ENCODE measurements around the gene RPL11. TPM values are rescaled to one million over a fixed set of nuclear protein-coding genes. Genes with fewer than 3 reads are reported as not detected.
A peak's percentile ranks its signal among the peaks of the same experiment; 100 is the strongest.

The RPL11 gene
- total and polyA plus RNA-seq, 2 experiments from 2014 or later, result 1,126 to 1,484 TPM

GRCh38 chr1:23736437-23737134 is 45.0 kb downstream of the RPL11 start (continued):
- TF ChIP-seq POLR2AphosphoS5 (IDR thresholded peaks at IDR 0.05; ENCODE audit: low read depth), result no peak

- peak overlapping the region; percentile 54; the same call in 1 of the 2 replicates for H3K27ac Mint-ChIP-seq
- H3K4me2 ChIP-seq, result no peak overlapping the region
- no peak for ATAC-seq
- TF ChIP-seq REST (IDR thresholded peaks at IDR 0.05; ENCODE audit: unreplicated experiment) (no peak), ZNF462 (CRISPR knock-in tag; IDR thresholded peaks at IDR 0.05) (no peak), EZH2phosphoT487 (IDR thresholded peaks at IDR 0.05; ENCODE audit: unreplicated experiment) (no peak), STAT1 (IDR thresholded peaks at IDR 0.05; ENCODE audit: unreplicated experiment) (no peak), CTCF (conservative IDR thresholded peaks at IDR 0.05; ENCODE audit: low read depth in 2 of 2) (no peak), ZNF114 (CRISPR knock-in tag; IDR thresholded peaks at IDR 0.05) (no peak), POLR2AphosphoS5 (IDR thresholded peaks at IDR 0.05; ENCODE audit: low read depth) (no peak), NANOG (IDR thresholded peaks at IDR 0.05; ENCODE audit: borderline replicate concordance) (no peak), ETS1 (IDR thresholded peaks at IDR 0.05) (no peak), JUNB (IDR thresholded peaks at IDR 0.05; ENCODE audit: unreplicated experiment) (no peak), CREB1 (CRISPR knock-in tag; IDR thresholded peaks at IDR 0.05; ENCODE audit: low read depth) (no peak), EZH2 (IDR thresholded peaks at IDR 0.05; ENCODE audit: low read depth, unreplicated experiment) (no peak)
These were observed 50.0 kb downstream of the RPL11 start for GRCh38 chr1:23741609-23742008.

More at GRCh38 chr1:23741609-23742008, 50.0 kb downstream of the RPL11 start:
- Histone ChIP-seq H3K9me2 (ENCODE audit: insufficient read depth) (no peaks in the 10 kb centered on the region), H3K27ac (ENCODE audit: low read depth) (no peak overlapping the region), H3K79me2 (replicated peaks; ENCODE audit: insufficient read depth) (peaks cover 29% of the 10 kb centered on the region), H3K4me1 (ENCODE audit: insufficient read depth) (peaks cover 16% of the 10 kb centered on the region), H4K20me1 (replicated peaks; ENCODE audit: insufficient read depth) (peaks cover 11% of the 10 kb centered on the region; the same call in 1 of the 2 replicates), H3K4me3 (no peak overlapping the region), H3K27me3 (ENCODE audit: insufficient read depth) (no peaks in the 10 kb centered on the region), H3K36me3 (ENCODE audit: insufficient read depth) (0 out of 2 replicates have a peak, but pooled peaks cover 5% of the 10 kb centered on the region), H3F3A (replicated peaks; ENCODE audit: low read depth) (no peaks in the 10 kb centered on the region), H2AFZ (no peak overlapping the region)
- Mint-ChIP-seq H3K27me3 (ENCODE audit: insufficient read depth, low read depth, poor library complexity) (peaks cover 8% of the 10 kb centered on the region), H3K4me3 (peak overlapping the region; percentile 79; the same call in 2 of the 3 replicates), H3K4me1 (peaks cover 27% of the 10 kb centered on the region), H3K36me3 (ENCODE audit: low read depth) (peaks cover 12% of the 10 kb centered on the region; the same call in 2 of the 3 replicates), H3K9me3 (no peaks in the 10 kb centered on the region)
- DNase-seq (ENCODE audit: low spot score), result no peak
